Right lobe of liver (tissue), 6 donors: ENCODE data around the gene MN1. TPM values are rescaled to one million over a fixed set of nuclear protein-coding genes. Genes with fewer than 3 reads are reported as not detected.

Experiments
- ATAC-seq, 4 donors: fragments of 200-7000 bp; cut with Tn5 transposase; one replicate each; pipeline ENCODE4 v1.9.1; 2020; ENCODE audit warnings: mild to moderate bottlenecking in 4 of 4, moderate library complexity in 4 of 4
- DNase-seq, 3 donors: peaks; one replicate each; pipeline ENCODE4 v3.0.0-alpha.2; 2020
- H3K27ac ChIP-seq, 3 donors: fragments of 200-600 bp; one replicate each; pipeline ENCODE4 v1.8.0; 2022
- H3K27me3 ChIP-seq, 2 donors: fragments of 200-600 bp; one replicate each; pipeline ENCODE4 v1.8.0; 2022
- H3K36me3 ChIP-seq, 4 donors: fragments of 200-600 bp; sonication (generic) in 1 of 4; one replicate each; pipeline versions ENCODE4 v1.5.1 to v1.8.0; 2017 to 2022; ENCODE audit warnings: control low read depth in 1 of 4
- H3K4me1 ChIP-seq, 4 donors: fragments of 200-600 bp; sonication (generic) in 1 of 4; one replicate each; pipeline versions ENCODE4 v1.5.1 to v1.8.0; 2017 to 2022; ENCODE audit warnings: control low read depth in 1 of 4
- H3K4me3 ChIP-seq, 3 donors: fragments of 200-600 bp; one replicate each; pipeline ENCODE4 v1.8.0; 2022
- H3K9me3 ChIP-seq, 4 donors: fragments of 200-600 bp; sonication (generic) in 1 of 4; one replicate each; pipeline versions ENCODE4 v1.5.1 to v1.8.0; 2017 to 2022; ENCODE audit warnings: control low read depth in 1 of 4
- POLR2A ChIP-seq: fragments of 450-650 bp; IDR thresholded peaks from one replicate; pipeline ENCODE4 v1.6.1; 2017; ENCODE audit warnings: antibody characterized with exemption, mild to moderate bottlenecking
- WGBS: methylation state at CpG from one replicate; pipeline ENCODE4 v1.1.6; 2018; ENCODE audit warnings: low coverage, low lambda C conversion rate; ENCODE audit not compliant: insufficient coverage; ENCODE audit errors: missing lambda C conversion rate; 5-methylcytosine and 5-hydroxymethylcytosine counted together
- intact Hi-C, 2 donors: fragments of 100-400 bp; cut with DNase I; formaldehyde crosslinking; loops; one replicate each; pipeline versions ENCODE4 v1.11.2 to v1.14.1; 2022
- total RNA-seq, 6 experiments: library from RNA; depleted of rRNA in 2 of 6; stranded (reverse); fragments of >200 nt in 2 of 6; fragmentation: NEBNext Ultra II Directional in 3 of 6; extraction: Animal tissue kit (Norgen Biotek cat#: 25700) in 3 of 6; gene quantifications; one replicate each; pipeline versions ENCODE4 v1.1.0 to v1.2.4, GENCODE V29; 2016 to 2023
- TF ChIP-seq, protein P1 (sequence below), 4 donors: fragments of 200-600 bp in 3 of 4; fragments of 450-650 bp in 1 of 4; IDR thresholded peaks; one replicate each; pipeline versions ENCODE4 v1.5.1 to v1.8.0; 2016 to 2022; ENCODE audit warnings: antibody characterized with exemption in 4 of 4, mild to moderate bottlenecking in 2 of 4
- donor health status: DM: no; HTN: yes; CAD: no.
- donor health status: DM: no; HTN: no; CAD: no.
- donor health status: DM: no; HTN: no; CAD: no.
- donor health status: DM: no; HTN: yes; CAD: no.
- donor health status: DM: no; HTN: yes; CAD: no.

Gene MN1
- total RNA-seq, 6 experiments from 2014 or later: 0.10 to 0.77 (median 0.46) TPM

GRCh38 chr22:27752771-27753170 lies 48.8 kb downstream of the MN1 start:
- no peak for DNase-seq
- ATAC-seq: no peak

GRCh38 chr22:27752141-27752540 lies 49.4 kb downstream of the MN1 start:
- WGBS: 80% methylated on average over 3 of the region's 5 CpGs

More at GRCh38 chr22:27752771-27753170, 48.8 kb downstream of the MN1 start:
- Histone ChIP-seq H3K4me1 (no peaks in the 10 kb centered on the region), H3K36me3 (no peaks in the 10 kb centered on the region), H3K4me3 (no peak overlapping the region), H3K27ac (no peak overlapping the region), H3K27me3 (no peaks in the 10 kb centered on the region), H3K9me3 (no peaks in the 10 kb centered on the region)
- WGBS: no CpG with 5 or more reads among the region's 4 CpGs
- TF ChIP-seq, protein P1, sequence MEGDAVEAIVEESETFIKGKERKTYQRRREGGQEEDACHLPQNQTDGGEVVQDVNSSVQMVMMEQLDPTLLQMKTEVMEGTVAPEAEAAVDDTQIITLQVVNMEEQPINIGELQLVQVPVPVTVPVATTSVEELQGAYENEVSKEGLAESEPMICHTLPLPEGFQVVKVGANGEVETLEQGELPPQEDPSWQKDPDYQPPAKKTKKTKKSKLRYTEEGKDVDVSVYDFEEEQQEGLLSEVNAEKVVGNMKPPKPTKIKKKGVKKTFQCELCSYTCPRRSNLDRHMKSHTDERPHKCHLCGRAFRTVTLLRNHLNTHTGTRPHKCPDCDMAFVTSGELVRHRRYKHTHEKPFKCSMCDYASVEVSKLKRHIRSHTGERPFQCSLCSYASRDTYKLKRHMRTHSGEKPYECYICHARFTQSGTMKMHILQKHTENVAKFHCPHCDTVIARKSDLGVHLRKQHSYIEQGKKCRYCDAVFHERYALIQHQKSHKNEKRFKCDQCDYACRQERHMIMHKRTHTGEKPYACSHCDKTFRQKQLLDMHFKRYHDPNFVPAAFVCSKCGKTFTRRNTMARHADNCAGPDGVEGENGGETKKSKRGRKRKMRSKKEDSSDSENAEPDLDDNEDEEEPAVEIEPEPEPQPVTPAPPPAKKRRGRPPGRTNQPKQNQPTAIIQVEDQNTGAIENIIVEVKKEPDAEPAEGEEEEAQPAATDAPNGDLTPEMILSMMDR (IDR thresholded peaks at IDR 0.05): no peak
- no peak for TF ChIP-seq POLR2A
- intact Hi-C loops: no loop called here

GRCh38 chr22:27751277-27752070 lies 50.1 kb downstream of the MN1 start:
- H3K27ac ChIP-seq: no peak overlapping the region
- DNase-seq (no peak), ATAC-seq (no peak)
- H3K27me3 ChIP-seq: no peaks in the 10 kb centered on the region
- TF ChIP-seq, protein P1 (IDR thresholded peaks at IDR 0.05): no peak
- no peak for TF ChIP-seq POLR2A
- H3K4me1 ChIP-seq: no peaks in the 10 kb centered on the region
- WGBS: 73% methylated on average over 6 of the region's 9 CpGs
- intact Hi-C loops: no loop called here
- H3K9me3 ChIP-seq: no peaks in the 10 kb centered on the region
- H3K36me3 ChIP-seq: no peaks in the 10 kb centered on the region
- no peak overlapping the region for H3K4me3 ChIP-seq

More at GRCh38 chr22:27752141-27752540, 49.4 kb downstream of the MN1 start:
- no peaks in the 10 kb centered on the region for H3K27me3 ChIP-seq
- no peaks in the 10 kb centered on the region for H3K9me3 ChIP-seq
- intact Hi-C loops: no loop called here
- no peak for DNase-seq
- no peak overlapping the region for H3K4me3 ChIP-seq
- H3K36me3 ChIP-seq: no peaks in the 10 kb centered on the region
- no peak for ATAC-seq
- no peak for TF ChIP-seq POLR2A
- TF ChIP-seq, protein P1 (IDR thresholded peaks at IDR 0.05): no peak
- no peak overlapping the region for H3K27ac ChIP-seq
- no peaks in the 10 kb centered on the region for H3K4me1 ChIP-seq

GRCh38 chr22:27750584-27751265 lies 50.8 kb downstream of the MN1 start:
- 49% methylated on average over 3 of the region's 13 CpGs for WGBS

More at GRCh38 chr22:27750584-27751265, 50.8 kb downstream of the MN1 start:
- no peaks in the 10 kb centered on the region for H3K36me3 ChIP-seq
- H3K4me1 ChIP-seq: no peaks in the 10 kb centered on the region
- ATAC-seq (no peak), DNase-seq (no peak)
- H3K9me3 ChIP-seq: no peaks in the 10 kb centered on the region
- H3K27me3 ChIP-seq: no peaks in the 10 kb centered on the region
- no peak overlapping the region for H3K27ac ChIP-seq
- H3K4me3 ChIP-seq: no peak overlapping the region
- TF ChIP-seq, protein P1 (IDR thresholded peaks at IDR 0.05): no peak
- no peak for TF ChIP-seq POLR2A
- intact Hi-C loops: no loop called here
